SK-N-SH (cell line): ENCODE data around the gene SLC2A9. TPM values are rescaled to one million over a fixed set of nuclear protein-coding genes. Genes with fewer than 3 reads are reported as not detected.

Experiments
- CTCF ChIA-PET: fragments of 300-600, 350-600 bp; formaldehyde crosslinking; extraction: SDS; loops from one replicate; lab custom pipeline; 2021; lab: Yijun Ruan, JAX
- POLR2A ChIA-PET: fragments of 350-600 bp; sonication (Branson Sonifier 250); formaldehyde crosslinking; extraction: SDS; loops from one replicate; lab custom pipeline; 2020; ENCODE audit warnings: antibody characterized with exemption, inconsistent platforms; lab: Yijun Ruan, JAX
- DNase-seq: peaks from one replicate; pipeline ENCODE4 v3.0.0; 2012
- H2AFZ ChIP-seq: fragments of 200-600 bp; sonication (generic); 2 replicates; pipeline ENCODE4 v1.8.1; 2016; ENCODE audit warnings: antibody characterized with exemption, mild to moderate bottlenecking, low read depth
- H3F3A ChIP-seq: fragments of 200-600 bp; sonication (generic); replicated peaks from 2 replicates; pipeline ENCODE3; 2016; ENCODE audit warnings: antibody characterized with exemption, mild to moderate bottlenecking; ENCODE audit not compliant: insufficient read depth
- H3K27ac ChIP-seq, 2 experiments: fragments of 200-500 bp in 1 of 2; fragments of 200-600 bp in 1 of 2; sonication (Bioruptor generic) in 1 of 2; sonication (generic), shearing (Covaris generic) in 1 of 2; 2 replicates each; pipeline versions ENCODE4 v1.5.1 to v1.6.1; 2014 to 2016; ENCODE audit warnings: low read depth in 2 of 2, inconsistent platforms in 1 of 2, low read length in 1 of 2, mild to moderate bottlenecking in 1 of 2, mixed read lengths in 1 of 2
- H3K27me3 ChIP-seq: fragments of 200-600 bp; sonication (generic), shearing (Covaris generic); 2 replicates; pipeline ENCODE4 v1.6.1; 2016; ENCODE audit warnings: mixed run types; ENCODE audit not compliant: insufficient read depth
- H3K36me3 ChIP-seq, 2 experiments: fragments of 200-500 bp in 1 of 2; fragments of 200-600 bp in 1 of 2; sonication (Bioruptor generic) in 1 of 2; sonication (generic) in 1 of 2; replicated peaks in 1 of 2; 2 replicates each; pipeline versions ENCODE3 to v1.5.1; 2014 to 2016; ENCODE audit warnings: low read length in 1 of 2, mild to moderate bottlenecking in 1 of 2; ENCODE audit not compliant: insufficient read depth in 2 of 2, control insufficient read depth in 1 of 2
- H3K4me1 ChIP-seq, 2 experiments: fragments of 200-500 bp in 1 of 2; fragments of 200-600 bp in 1 of 2; sonication (Bioruptor generic) in 1 of 2; sonication (generic), shearing (Covaris generic) in 1 of 2; 2 replicates each; pipeline versions ENCODE4 v1.5.1 to v1.6.1; 2014 to 2016; ENCODE audit warnings: low read depth in 1 of 2, low read length in 1 of 2, mixed run types in 1 of 2; ENCODE audit not compliant: insufficient read depth in 2 of 2, control insufficient read depth in 1 of 2
- H3K4me2 ChIP-seq: fragments of 200-600 bp; sonication (generic), shearing (Covaris generic); 2 replicates; pipeline ENCODE4 v1.6.1; 2017; ENCODE audit warnings: mixed run types
- H3K4me3 ChIP-seq, 2 experiments: fragments of 200-500 bp in 1 of 2; fragments of 200-600 bp in 1 of 2; sonication (Bioruptor generic) in 1 of 2; sonication (generic), shearing (Covaris generic) in 1 of 2; 2 replicates each; pipeline versions ENCODE4 v1.5.1 to v1.8.1; 2014 to 2016; ENCODE audit warnings: low read depth in 2 of 2, inconsistent platforms in 1 of 2, low read length in 1 of 2, mild to moderate bottlenecking in 1 of 2, mixed read lengths in 1 of 2, moderate library complexity in 1 of 2
- H3K79me2 ChIP-seq: fragments of 200-600 bp; sonication (generic); 2 replicates; pipeline ENCODE4 v1.8.1; 2017; ENCODE audit warnings: mild to moderate bottlenecking; ENCODE audit not compliant: insufficient read depth
- H3K9ac ChIP-seq: fragments of 200-600 bp; sonication (generic); 2 replicates; pipeline ENCODE4 v1.6.1; 2017; ENCODE audit warnings: mixed run types
- H3K9me2 ChIP-seq: fragments of 200-600 bp; sonication (generic); 2 replicates; pipeline ENCODE4 v1.6.1; 2017; ENCODE audit warnings: mixed run types
- H3K9me3 ChIP-seq: fragments of 200-600 bp; sonication (generic); 2 replicates; pipeline ENCODE4 v1.6.1; 2017; ENCODE audit warnings: mixed run types, mild to moderate bottlenecking, moderate library complexity
- H4K20me1 ChIP-seq: fragments of 200-600 bp; sonication (generic); 2 replicates; pipeline ENCODE4 v1.6.1; 2017; ENCODE audit warnings: mild to moderate bottlenecking, mixed run types; ENCODE audit not compliant: insufficient read depth
- CHD2 ChIP-seq: fragments of 150-350 bp; IDR thresholded peaks from 2 replicates; pipeline ENCODE4 v1.6.1; 2018; ENCODE audit warnings: low read length; ENCODE audit not compliant: partially characterized antibody
- ELF1 ChIP-seq: IDR thresholded peaks from 2 replicates; pipeline ENCODE4 v1.4.0; 2012
- EP300 ChIP-seq, 2 experiments: IDR thresholded peaks; 2 replicates each; pipeline versions ENCODE4 v1.4.0 to v1.6.1; 2012; ENCODE audit warnings: borderline replicate concordance in 1 of 2, low read depth in 1 of 2, low read length in 1 of 2
- FOXJ3 ChIP-seq: sonication (generic); formaldehyde crosslinking; IDR thresholded peaks from 2 replicates; pipeline ENCODE4 v1.5.1; 2020; ENCODE audit warnings: mild to moderate bottlenecking, missing genetic modification reagents
- GABPA ChIP-seq: IDR thresholded peaks from 2 replicates; pipeline ENCODE4 v1.4.0; 2012; ENCODE audit warnings: low read depth, mild to moderate bottlenecking
- GATA2 ChIP-seq: sonication (generic); formaldehyde crosslinking; IDR thresholded peaks from 2 replicates; pipeline ENCODE4 v1.5.0; 2020; ENCODE audit warnings: mild to moderate bottlenecking, missing genetic modification reagents
- MAX ChIP-seq: IDR thresholded peaks from 2 replicates; pipeline ENCODE4 v1.4.0; 2012; ENCODE audit warnings: low read depth
- NRF1 ChIP-seq: IDR thresholded peaks from 2 replicates; pipeline ENCODE4 v1.6.1; 2012; ENCODE audit warnings: low read depth, mild to moderate bottlenecking, low read length
- RFX5 ChIP-seq: IDR thresholded peaks from 2 replicates; pipeline ENCODE4 v1.6.1; 2012; ENCODE audit warnings: mild to moderate bottlenecking, improper control_type of control experiment, low read length
- RXRA ChIP-seq: IDR thresholded peaks from 2 replicates; pipeline ENCODE4 v1.4.0; 2012; ENCODE audit warnings: low read depth, mild to moderate bottlenecking, borderline replicate concordance
- TCF12 ChIP-seq: IDR thresholded peaks from 2 replicates; pipeline ENCODE4 v1.4.0; 2012
- ZBTB33 ChIP-seq: IDR thresholded peaks from 2 replicates; pipeline ENCODE4 v1.4.0; 2012; ENCODE audit warnings: low read depth, borderline replicate concordance
- WGBS: methylation state at CpG from one replicate; pipeline ENCODE4 v1.1.6; 2017; ENCODE audit warnings: low lambda C conversion rate; 5-methylcytosine and 5-hydroxymethylcytosine counted together
- polyA plus RNA-seq, 3 experiments: library from polyadenylated mRNA; depleted of rRNA; stranded (reverse); fragments of >200 nt; gene quantifications; 2 replicates each; pipeline ENCODE4 v1.2.3, GENCODE V29; 2012

The SLC2A9 gene
- polyA plus RNA-seq, 1 of the 3 experiments (the other 2 are of a cell fraction): not detected

GRCh38 chr4:10018818-10019461 is 2.4 kb downstream of the SLC2A9 start (continued):
- TF ChIP-seq TCF12: no peak

- H3K4me3 ChIP-seq: no peak overlapping the region
- CTCF ChIA-PET: interaction anchor here (0.7 to 12.7 kb wide), 10 partner anchors 7 to 521 kb away, joined by 3 to 205 read pairs (median 10); no protein-coding TSS in a partner anchor
- H3K4me1 ChIP-seq: peaks cover 0 to 11% of the 10 kb centered on the region in 2 experiments; a peak in 1 of 4 replicates
- WGBS: 64% methylated on average over 9 of the region's 11 CpGs
- H3K9me3 ChIP-seq: no peaks in the 10 kb centered on the region
- no peak overlapping the region for H3K27ac ChIP-seq
- H3K36me3 ChIP-seq: no peaks in the 10 kb centered on the region
- no peak for TF ChIP-seq GATA2 (CRISPR knock-in tag)
- no peak for TF ChIP-seq ZBTB33
- no peak for TF ChIP-seq NRF1
- no peak for TF ChIP-seq ELF1
- no peak for TF ChIP-seq RFX5
- TF ChIP-seq EP300 (IDR thresholded peaks at IDR 0.05; ENCODE audit: borderline replicate concordance in 1 of 2, low read depth in 1 of 2, low read length in 1 of 2): no peak
- no peak for TF ChIP-seq MAX
- TF ChIP-seq, all 33 proteins: peak for 0
- no peaks in the 10 kb centered on the region for H3F3A ChIP-seq
- no peaks in the 10 kb centered on the region for H3K9me2 ChIP-seq
- no peak overlapping the region for H3K4me2 ChIP-seq
- H2AFZ ChIP-seq: no peak overlapping the region
- DNase-seq: no peak
- H4K20me1 ChIP-seq: no peaks in the 10 kb centered on the region
- H3K9ac ChIP-seq: no peak overlapping the region
- POLR2A ChIA-PET: no interaction called here
- H3K79me2 ChIP-seq: no peaks in the 10 kb centered on the region
- H3K27me3 ChIP-seq: no peaks in the 10 kb centered on the region
Measured at GRCh38 chr4:10017037-10017893, 4.0 kb downstream of the SLC2A9 start.

GRCh38 chr4:10016169-10016568 is 5.1 kb downstream of the SLC2A9 start:
- H3K27me3 ChIP-seq: no peaks in the 10 kb centered on the region
- H3K4me2 ChIP-seq: no peak overlapping the region
- no peak overlapping the region for H3K4me3 ChIP-seq
- no peaks in the 10 kb centered on the region for H3K9me2 ChIP-seq
- H3K9ac ChIP-seq: no peak overlapping the region
- no peak overlapping the region for H2AFZ ChIP-seq
- H3K27ac ChIP-seq: no peak overlapping the region
- ChIA-PET CTCF (interaction anchor here (0.7 to 12.7 kb wide), 20 partner anchors 8 to 323 kb away, joined by 3 to 205 read pairs (median 6); no protein-coding TSS in a partner anchor), POLR2A (no interaction called here)
- DNase-seq: no peak
- H3K4me1 ChIP-seq: peaks cover 0 to 11% of the 10 kb centered on the region in 2 experiments; a peak in 1 of 4 replicates
- WGBS: 24% methylated on average over 6 of the region's 6 CpGs
- H3K79me2 ChIP-seq: no peaks in the 10 kb centered on the region
- no peaks in the 10 kb centered on the region for H4K20me1 ChIP-seq
- H3K9me3 ChIP-seq: no peaks in the 10 kb centered on the region
- H3K36me3 ChIP-seq: no peaks in the 10 kb centered on the region
- no peaks in the 10 kb centered on the region for H3F3A ChIP-seq
- TF ChIP-seq RXRA (no peak), NRF1 (no peak), FOXJ3 (CRISPR knock-in tag) (no peak), MAX (no peak), GABPA (no peak), CHD2 (no peak)
- TF ChIP-seq, all 33 proteins: peak for 0
